Measurements from ENCODE around the gene SEMA3C. TPM values are rescaled to one million over a fixed set of nuclear protein-coding genes. Genes with fewer than 3 reads are reported as not detected.

Gene SEMA3C
- total and polyA plus RNA-seq, 2 donors (not counting 3 experiments of a cell fraction or from before 2014, with no cell fraction given) = 0.01 to 0.09 TPM

GRCh38 chr7:80807166-80807900 lies 111.5 kb downstream of the SEMA3C start:
- ChIA-PET POLR2A (no interaction called here), CTCF (interaction anchor here (1.6 kb wide), 1 partner anchor 16 kb away, joined by 5 read pairs; no protein-coding TSS in a partner anchor)
- FAIRE-seq (no peak), DNase-seq (ENCODE audit: low read depth, low spot score) (no peak)
- Histone ChIP-seq H3K27me3 (ENCODE audit: control insufficient read depth in 2 of 2, insufficient read depth in 2 of 2, low read length in 2 of 2) (no peaks in the 10 kb centered on the region), H3K9ac (replicated peaks; ENCODE audit: extremely low read depth, insufficient read depth, low read length) (no peak overlapping the region), H3K4me3 (replicated peaks in 1 of 3; ENCODE audit: insufficient read depth in 1 of 3, low read depth in 1 of 3, low read length in 3 of 3) (no peak overlapping the region), H3K9me1 (replicated peaks; ENCODE audit: control insufficient read depth, extremely low read depth, insufficient read depth, low read length) (no peaks in the 10 kb centered on the region), H3K9me3 (replicated peaks; ENCODE audit: control insufficient read depth, insufficient read depth, low read length) (no peaks in the 10 kb centered on the region), H3K36me3 (ENCODE audit: control insufficient read depth in 2 of 2, extremely low read depth in 1 of 2, insufficient read depth in 2 of 2, low read length in 2 of 2) (no peaks in the 10 kb centered on the region), H3K27ac (ENCODE audit: insufficient read depth, low read depth, low read length) (no peak overlapping the region), H3K79me2 (ENCODE audit: control insufficient read depth, insufficient read depth, low read length) (no peaks in the 10 kb centered on the region), H3K4me1 (ENCODE audit: control insufficient read depth, extremely low read depth, insufficient read depth, low read length) (no peaks in the 10 kb centered on the region), H3K4me2 (ENCODE audit: insufficient read depth, low read length) (no peak overlapping the region), H2AFZ (ENCODE audit: low read depth, low read length) (no peak overlapping the region), H4K20me1 (replicated peaks; ENCODE audit: control insufficient read depth, extremely low read depth, insufficient read depth, low read length) (no peaks in the 10 kb centered on the region)
- TF ChIP-seq POLR2AphosphoS5 (IDR thresholded peaks at IDR 0.05; ENCODE audit: insufficient read depth, low read depth, low read length) = no peak
- TF ChIP-seq POLR2A (IDR thresholded peaks at IDR 0.05; ENCODE audit: low read depth, low read length) = no peak
- TF ChIP-seq, protein P1, sequence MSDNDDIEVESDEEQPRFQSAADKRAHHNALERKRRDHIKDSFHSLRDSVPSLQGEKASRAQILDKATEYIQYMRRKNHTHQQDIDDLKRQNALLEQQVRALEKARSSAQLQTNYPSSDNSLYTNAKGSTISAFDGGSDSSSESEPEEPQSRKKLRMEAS (IDR thresholded peaks at IDR 0.05; ENCODE audit: insufficient read depth, insufficient read length) = no peak
- TF ChIP-seq CTCF (IDR thresholded peaks at IDR 0.05; ENCODE audit: extremely low read depth in 1 of 2, insufficient read depth in 1 of 2, low read depth in 1 of 2, low read length in 2 of 2) = no peak
- TF ChIP-seq MYC (IDR thresholded peaks at IDR 0.05; ENCODE audit: low read depth, low read length) = no peak
- no peak for TF ChIP-seq GATA2 (IDR thresholded peaks at IDR 0.05; ENCODE audit: insufficient read depth, insufficient read length, low read depth, low read length)
- TF ChIP-seq EZH2 (IDR thresholded peaks at IDR 0.05; ENCODE audit: borderline replicate concordance, low read depth, low read length, severe bottlenecking) = no peak
- TF ChIP-seq FOS (IDR thresholded peaks at IDR 0.05; ENCODE audit: borderline replicate concordance, insufficient read depth, low read length) = no peak
- TF ChIP-seq JUN (IDR thresholded peaks at IDR 0.05; ENCODE audit: borderline replicate concordance, insufficient read depth, insufficient read length, low read depth) = no peak
- dilution Hi-C loops (cut with MboI; ENCODE audit: extremely low pct_ligation_motif_present, low sequenced_read_pairs) (no loop called here), intact Hi-C loops (cut with micrococcal nuclease) (no loop called here)
- BruUV-seq (replicated peaks) = no TSS peak
